LNCAP (cell line): ENCODE measurements around the gene CCNI.

Experiments used
- TF ChIP-seq, protein P1 (sequence below): fragments of 450-650 bp; IDR thresholded peaks from 2 replicates; pipeline ENCODE4 v1.5.1; 2017; ENCODE audit warnings: mild to moderate bottlenecking

CCNI gene

GRCh38 chr4:77003400-77003799 lies 72.4 kb downstream of the CCNI start:
- TF ChIP-seq, protein P1, sequence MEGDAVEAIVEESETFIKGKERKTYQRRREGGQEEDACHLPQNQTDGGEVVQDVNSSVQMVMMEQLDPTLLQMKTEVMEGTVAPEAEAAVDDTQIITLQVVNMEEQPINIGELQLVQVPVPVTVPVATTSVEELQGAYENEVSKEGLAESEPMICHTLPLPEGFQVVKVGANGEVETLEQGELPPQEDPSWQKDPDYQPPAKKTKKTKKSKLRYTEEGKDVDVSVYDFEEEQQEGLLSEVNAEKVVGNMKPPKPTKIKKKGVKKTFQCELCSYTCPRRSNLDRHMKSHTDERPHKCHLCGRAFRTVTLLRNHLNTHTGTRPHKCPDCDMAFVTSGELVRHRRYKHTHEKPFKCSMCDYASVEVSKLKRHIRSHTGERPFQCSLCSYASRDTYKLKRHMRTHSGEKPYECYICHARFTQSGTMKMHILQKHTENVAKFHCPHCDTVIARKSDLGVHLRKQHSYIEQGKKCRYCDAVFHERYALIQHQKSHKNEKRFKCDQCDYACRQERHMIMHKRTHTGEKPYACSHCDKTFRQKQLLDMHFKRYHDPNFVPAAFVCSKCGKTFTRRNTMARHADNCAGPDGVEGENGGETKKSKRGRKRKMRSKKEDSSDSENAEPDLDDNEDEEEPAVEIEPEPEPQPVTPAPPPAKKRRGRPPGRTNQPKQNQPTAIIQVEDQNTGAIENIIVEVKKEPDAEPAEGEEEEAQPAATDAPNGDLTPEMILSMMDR, result no peak

DNA sequence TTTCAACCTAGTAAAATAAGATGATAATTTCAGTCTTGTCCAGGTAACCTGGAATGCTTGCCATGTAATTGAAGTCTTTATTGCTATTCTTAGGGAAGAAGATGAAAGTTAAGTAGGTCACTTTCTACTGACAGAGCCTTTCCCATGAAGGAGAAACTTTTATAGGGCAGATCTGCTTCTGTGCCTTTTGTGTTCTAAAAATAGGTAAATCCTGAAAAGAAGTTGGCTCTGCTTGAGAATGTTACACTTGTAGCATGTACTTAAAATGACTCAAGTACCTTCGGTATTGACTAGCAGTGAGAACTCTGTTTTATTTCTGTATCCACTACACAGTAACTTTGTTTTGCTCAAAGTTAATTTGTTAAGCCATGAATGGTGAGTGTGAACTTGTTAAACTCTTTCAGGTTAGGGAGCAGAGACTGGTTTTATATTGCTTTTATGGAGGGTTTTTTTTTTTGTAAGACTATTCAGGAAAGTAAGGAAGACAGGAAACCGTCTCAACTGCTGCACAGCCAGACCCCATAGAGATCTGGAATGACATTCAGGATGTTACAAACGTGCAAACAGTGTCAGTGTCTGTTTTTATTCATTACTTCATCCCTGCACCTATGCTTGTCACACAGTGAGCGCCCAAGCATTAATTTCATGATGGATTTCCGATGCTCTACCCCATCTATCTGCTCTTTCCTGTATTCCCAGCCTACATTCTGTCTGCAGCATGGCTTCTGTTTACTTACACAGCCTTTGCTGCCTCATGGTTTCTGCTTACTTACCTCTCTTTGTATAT lies 73.3 kb downstream of the CCNI start:
- TF ChIP-seq, protein P1, result no peak

DNA sequence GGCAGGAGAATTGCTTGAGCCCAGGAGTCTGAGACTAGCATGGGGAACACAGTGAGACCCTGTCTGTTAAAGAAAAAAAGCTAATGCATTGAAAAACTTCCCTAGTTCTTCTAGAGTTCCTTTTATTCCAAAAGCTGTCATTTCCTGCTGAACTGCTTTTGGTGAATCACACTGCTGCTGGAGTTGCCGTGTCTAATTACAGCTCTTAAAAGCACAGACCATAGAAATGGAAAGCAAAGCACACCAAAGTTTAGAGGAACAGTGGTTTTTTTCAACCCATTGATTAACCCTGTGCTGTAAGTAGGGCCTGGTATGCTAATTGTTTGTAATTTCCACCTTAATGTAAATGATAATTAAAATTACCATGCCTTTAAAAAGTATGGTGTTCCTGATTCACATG lies 73.9 kb downstream of the CCNI start:
- TF ChIP-seq, protein P1, result no peak

DNA sequence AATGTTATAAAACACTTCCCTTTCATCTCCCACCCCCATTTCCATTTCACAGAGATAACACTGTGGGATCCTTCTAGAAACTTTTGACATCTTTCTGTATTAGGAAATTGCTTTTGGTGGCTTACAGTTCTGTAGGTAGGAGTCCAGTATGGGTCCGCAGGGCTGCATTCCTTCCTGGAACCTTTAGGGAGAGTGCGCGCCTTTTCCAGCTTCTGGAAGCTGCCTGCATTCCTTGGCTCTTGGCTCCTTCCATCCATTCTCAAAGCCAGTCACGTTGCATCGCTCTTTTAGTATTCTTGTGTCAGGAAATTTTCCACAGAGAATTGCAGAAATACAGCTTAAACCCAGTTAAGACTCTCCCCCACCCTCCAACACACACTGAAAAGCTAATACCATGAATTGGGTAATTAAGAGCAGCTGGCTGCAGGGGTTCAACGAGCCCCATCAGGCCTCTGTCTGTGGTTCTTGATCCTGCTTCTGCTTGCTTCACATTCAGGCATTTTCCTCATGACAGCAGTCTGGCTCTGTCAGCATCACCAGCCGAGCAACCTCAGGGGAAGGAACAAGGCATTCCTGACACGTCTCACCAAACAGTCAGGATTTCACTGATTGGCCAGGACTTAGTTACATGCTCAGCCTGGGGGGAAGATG lies 77.4 kb downstream of the CCNI start:
- TF ChIP-seq, protein P1, result no peak

DNA sequence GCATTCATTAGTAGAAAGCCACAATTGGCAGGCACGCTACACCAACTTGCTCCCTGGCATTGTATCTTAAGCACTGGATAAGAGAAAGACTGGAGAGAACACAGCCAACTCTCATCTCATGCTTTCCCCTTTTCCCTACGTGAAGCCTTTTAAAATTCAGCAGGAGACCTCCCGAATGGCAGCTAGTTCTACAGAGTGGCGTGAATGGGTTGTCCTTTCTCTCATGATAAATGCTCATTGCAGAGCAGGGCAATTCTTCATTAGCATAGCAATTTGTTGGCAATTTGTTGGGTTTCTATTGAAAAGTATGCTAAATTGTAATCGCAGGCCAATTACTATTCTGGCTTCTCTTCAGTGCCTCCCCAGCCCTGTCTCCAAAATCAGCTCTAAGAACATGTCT lies 78.3 kb downstream of the CCNI start:
- TF ChIP-seq, protein P1, result no peak
